ENCODE results near the gene MYH7B. TPM values are rescaled to one million over a fixed set of nuclear protein-coding genes. Genes with fewer than 3 reads are reported as not detected.

MYH7B gene
- total and polyA plus RNA-seq, 8 donors: 0.15 to 1.5 (median 0.59) TPM; not detected in 2

- Histone ChIP-seq H3K27me3 (no peaks in the 10 kb centered on the region), H3K9me3 (no peaks in the 10 kb centered on the region), H3K36me3 (peaks cover 93 to 100% (median 100%) of the 10 kb centered on the region in 4 donors), H3K27ac (no peak overlapping the region), H3K4me1 (peaks cover 0 to 3% (median 0%) of the 10 kb centered on the region in 4 donors), H3K4me3 (no peak overlapping the region)
- TF ChIP-seq EP300 (IDR thresholded peaks at IDR 0.05): no peak
- TF ChIP-seq CTCF (IDR thresholded peaks at IDR 0.05): no peak
- TF ChIP-seq POLR2A (IDR thresholded peaks at IDR 0.05): no peak
- no peak for TF ChIP-seq POLR2AphosphoS5 (IDR thresholded peaks at IDR 0.05)
- WGBS, 5 donors: 90 to 96% (median 92%) methylated on average over 15 to 25 of the region's 25 CpGs
- no peak for DNase-seq
- intact Hi-C loops (cut with DNase I; ENCODE audit: low total_unique reads): no loop called here
Measured at GRCh38 chr20:35003211-35004031, 47.8 kb downstream of the MYH7B start.

GRCh38 chr20:35004051-35004725, 48.5 kb downstream of the MYH7B start:
- Histone ChIP-seq H3K4me1 (no peaks in the 10 kb centered on the region), H3K36me3 (peaks cover 93 to 100% (median 100%) of the 10 kb centered on the region in 4 donors), H3K9me3 (no peaks in the 10 kb centered on the region), H3K27ac (no peak overlapping the region), H3K4me3 (no peak overlapping the region), H3K27me3 (no peaks in the 10 kb centered on the region)
- TF ChIP-seq CTCF (IDR thresholded peaks at IDR 0.05) (no peak), POLR2AphosphoS5 (IDR thresholded peaks at IDR 0.05) (no peak), EP300 (IDR thresholded peaks at IDR 0.05) (no peak), POLR2A (IDR thresholded peaks at IDR 0.05) (no peak)
- DNase-seq: no peak
- 84 to 89% (median 87%) methylated on average over 15 to 18 of the region's 18 CpGs for WGBS, 5 donors
- intact Hi-C loops (cut with DNase I; ENCODE audit: low total_unique reads): no loop called here

- WGBS, 5 donors: 88 to 94% (median 92%) methylated on average over 20 of the region's 20 CpGs
- intact Hi-C loops (cut with DNase I; ENCODE audit: low total_unique reads): no loop called here
- peaks cover 97 to 100% (median 100%) of the 10 kb centered on the region in 4 donors for H3K36me3 ChIP-seq
Measured at GRCh38 chr20:35004749-35005462, 49.2 kb downstream of the MYH7B start.

More at GRCh38 chr20:35004749-35005462, 49.2 kb downstream of the MYH7B start:
- H3K27me3 ChIP-seq: no peaks in the 10 kb centered on the region
- no peaks in the 10 kb centered on the region for H3K9me3 ChIP-seq
- no peaks in the 10 kb centered on the region for H3K4me1 ChIP-seq
- H3K27ac ChIP-seq: no peak overlapping the region
- no peak for DNase-seq
- no peak for TF ChIP-seq EP300 (IDR thresholded peaks at IDR 0.05)
- no peak for TF ChIP-seq POLR2AphosphoS5 (IDR thresholded peaks at IDR 0.05)
- no peak for TF ChIP-seq CTCF (IDR thresholded peaks at IDR 0.05)
- TF ChIP-seq POLR2A (IDR thresholded peaks at IDR 0.05): no peak
- H3K4me3 ChIP-seq: no peak overlapping the region

Small RNA genes within 50 kb of the gene (small RNA-seq; reads per million reads assigned to genes)
- gene MIR499A: 0 to 0.31 (median 0.05) reads per million in 4 donors

Other genes with a start within 250 kb of the MYH7B start
- 10 to 100 TPM in 4 of 5 donors, 1 to 10 TPM in 1; 9.7 to 63.8 (median 29.2) TPM for gene NCOA6, start 130.2 kb upstream of the MYH7B start, total RNA-seq
- 10 to 100 TPM; 13.6 to 21.0 (median 15.2) TPM for gene NCOA6, start 130.2 kb upstream of the MYH7B start, polyA plus RNA-seq
- 10 to 100 TPM; 10.5 to 29.0 (median 19.2) TPM for gene GGT7, start 83.0 kb upstream of the MYH7B start, total RNA-seq
- 10 to 100 TPM in 1 of 3 donors, 1 to 10 TPM in 2; 4.1 to 12.8 (median 8.4) TPM for gene GGT7, start 83.0 kb upstream of the MYH7B start, polyA plus RNA-seq
- gene ACSS2, start 79.3 kb upstream of the MYH7B start, total RNA-seq: 1,000 to 10,000 TPM in 1 of 5 donors, 100 to 1,000 TPM in 3, 10 to 100 TPM in 1; 98.8 to 1,709 (median 162) TPM
- 100 to 1,000 TPM in 1 of 3 donors, 10 to 100 TPM in 2; 59.0 to 120 (median 68.5) TPM for gene ACSS2, start 79.3 kb upstream of the MYH7B start, polyA plus RNA-seq
- gene GSS, start 62 bp upstream of the MYH7B start, total RNA-seq: 100 to 1,000 TPM in 1 of 5 donors, 10 to 100 TPM in 4; 18.1 to 199 (median 54.6) TPM
- gene GSS, start 62 bp upstream of the MYH7B start, polyA plus RNA-seq: 10 to 100 TPM; 41.5 to 45.8 (median 41.6) TPM
- 10 to 100 TPM; 26.3 to 89.0 (median 68.3) TPM for gene TRPC4AP, start 136.9 kb downstream of the MYH7B start, total RNA-seq
- 10 to 100 TPM; 26.2 to 37.4 (median 29.6) TPM for gene TRPC4AP, start 136.9 kb downstream of the MYH7B start, polyA plus RNA-seq
- gene EDEM2, start 191.5 kb downstream of the MYH7B start, total RNA-seq: 10 to 100 TPM in 4 of 5 donors, 1 to 10 TPM in 1; 8.4 to 55.8 (median 15.8) TPM
- 10 to 100 TPM in 1 of 3 donors, 1 to 10 TPM in 2; 7.9 to 11.6 (median 9.2) TPM for gene EDEM2, start 191.5 kb downstream of the MYH7B start, polyA plus RNA-seq
- gene PROCR, start 216.2 kb downstream of the MYH7B start, total RNA-seq: 10 to 100 TPM in 2 of 5 donors, 1 to 10 TPM in 3; 4.0 to 37.6 (median 7.8) TPM
- gene PROCR, start 216.2 kb downstream of the MYH7B start, polyA plus RNA-seq: 10 to 100 TPM; 15.0 to 31.2 (median 27.6) TPM